Activated CD4-positive, alpha-beta T cell treated with anti-CD3 and anti-CD28 coated beads, Interleukin-2, amount 50 U/mL, for 24 hours (primary cell): ENCODE data around the gene TP53I13.

Experiments
- DNase-seq, 2 donors: peaks; one replicate each; pipeline ENCODE4 v3.0.0-alpha.2; 2020; ENCODE audit warnings: low read depth in 1 of 2, low spot score in 1 of 2

TP53I13 gene

DNA sequence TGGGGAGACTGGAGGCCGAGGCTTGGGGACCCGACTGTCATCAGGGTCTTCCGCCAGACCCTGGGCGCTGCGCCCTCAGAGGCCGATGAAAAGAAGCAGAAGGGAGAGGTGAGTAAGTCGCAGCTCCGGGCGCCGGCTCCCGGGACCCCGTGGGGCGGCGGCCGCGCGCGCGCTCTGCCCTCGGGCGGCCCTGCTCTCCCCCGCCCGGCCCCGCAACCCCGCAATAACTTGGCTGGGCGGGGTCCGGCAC is 1.3 kb upstream of the TP53I13 start:
- no peak for DNase-seq

- DNase-seq: peak; percentile 47 to 66
These were observed 759 bp upstream of the TP53I13 start for GRCh38 chr17:29567554-29568330.

GRCh38 chr17:29569245-29569950 is 897 bp downstream of the TP53I13 start:
- no peak for DNase-seq

DNA sequence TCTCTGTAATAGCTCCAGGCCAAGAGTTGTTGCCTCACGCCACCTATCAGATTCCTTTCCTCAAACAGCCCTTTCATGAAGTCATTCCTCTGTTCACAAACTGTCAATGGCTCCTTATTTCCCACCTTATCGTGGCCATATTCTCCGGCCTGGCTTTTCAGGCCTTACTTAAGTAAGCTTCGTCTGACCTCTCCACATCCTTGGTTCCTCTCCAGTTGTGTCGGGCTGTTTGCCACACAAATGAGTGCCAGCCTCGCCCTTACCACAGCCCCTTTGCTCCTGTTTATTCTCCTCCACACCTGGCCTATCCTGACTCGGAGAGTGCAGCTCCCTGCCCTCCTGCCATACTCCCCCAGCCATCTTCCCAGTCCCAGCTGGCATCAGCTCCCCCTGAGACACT is 2.0 kb downstream of the TP53I13 start:
- DNase-seq: no peak

- DNase-seq: no peak
These were observed 3.0 kb downstream of the TP53I13 start for GRCh38 chr17:29571486-29571882.

DNA sequence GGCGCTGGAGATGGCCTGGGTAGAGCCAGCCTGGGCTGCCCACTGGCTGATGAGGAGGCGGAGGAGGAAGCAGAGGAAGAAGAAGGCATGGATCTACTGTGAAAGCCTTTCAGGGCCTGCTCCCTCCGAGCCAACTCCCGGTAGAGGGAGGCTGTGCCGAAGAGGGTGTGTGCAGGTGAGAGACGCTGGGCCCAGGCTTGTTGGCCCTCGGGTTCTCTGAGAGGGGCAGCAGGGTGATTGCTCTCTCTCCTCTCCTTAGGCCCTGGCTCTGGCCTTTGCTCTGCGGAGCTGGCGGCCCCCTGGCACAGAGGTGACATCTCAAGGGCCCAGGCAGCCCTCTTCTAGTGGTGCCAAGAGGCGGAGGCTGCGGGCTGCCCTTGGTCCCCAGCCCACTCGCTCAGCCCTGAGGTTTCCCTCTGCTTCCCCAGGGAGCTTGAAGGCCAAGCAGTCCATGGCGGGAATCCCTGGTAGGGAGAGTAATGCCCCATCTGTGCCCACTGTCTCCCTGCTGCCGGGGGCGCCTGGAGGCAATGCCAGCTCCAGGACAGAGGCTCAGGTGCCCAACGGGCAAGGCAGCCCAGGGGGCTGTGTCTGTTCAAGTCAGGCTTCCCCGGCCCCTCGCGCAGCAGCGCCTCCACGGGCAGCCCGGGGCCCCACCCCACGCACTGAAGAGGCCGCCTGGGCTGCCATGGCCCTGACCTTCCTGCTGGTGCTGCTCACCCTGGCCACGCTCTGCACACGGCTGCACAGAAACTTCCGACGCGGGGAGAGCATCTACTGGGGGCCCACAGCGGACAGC is 3.6 kb downstream of the TP53I13 start:
- DNase-seq: no peak

GRCh38 chr17:29572691-29573557 is 4.4 kb downstream of the TP53I13 start:
- no peak for DNase-seq

GRCh38 chr17:29573558-29573869 is 5.0 kb downstream of the TP53I13 start:
- no peak for DNase-seq

- DNase-seq: no peak
These were observed 5.6 kb downstream of the TP53I13 start for GRCh38 chr17:29573871-29574731.

GRCh38 chr17:29574732-29575510 is 6.4 kb downstream of the TP53I13 start:
- DNase-seq: no peak

DNA sequence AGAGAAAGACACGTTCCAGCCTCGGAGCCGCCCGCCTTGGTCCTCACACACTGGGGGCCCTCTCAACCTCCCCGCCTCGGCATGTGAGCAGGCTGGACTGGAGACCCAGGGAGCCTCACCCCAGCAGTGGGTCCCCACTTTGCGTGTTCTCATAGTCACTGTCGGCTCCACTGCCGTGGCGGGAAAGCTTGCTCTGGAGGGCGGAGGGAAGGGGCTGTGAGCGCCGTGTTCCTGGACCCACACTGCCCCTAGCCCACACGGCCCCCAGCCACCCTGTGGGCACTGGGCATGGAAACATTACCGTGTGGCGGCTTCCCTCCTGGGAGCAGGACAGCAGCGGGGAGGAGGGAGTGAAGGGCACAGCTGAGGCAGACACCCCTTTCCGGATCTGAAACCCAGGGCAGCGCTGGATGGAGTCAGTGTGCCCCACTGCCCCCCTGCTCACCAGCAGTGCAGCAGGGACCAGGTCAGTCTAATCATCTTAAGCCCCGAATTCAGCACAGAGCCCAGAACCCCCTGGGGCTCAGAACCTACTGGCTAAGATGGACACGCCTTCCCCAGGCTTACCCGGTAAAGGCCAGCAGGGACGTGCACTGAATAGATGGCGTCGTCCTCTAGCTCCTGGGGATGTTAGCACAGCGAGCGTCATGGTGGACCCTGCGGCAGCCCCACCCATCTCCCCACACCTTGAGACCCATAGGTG is 7.2 kb downstream of the TP53I13 start:
- DNase-seq: no peak

GRCh38 chr17:29576214-29577000 is 7.9 kb downstream of the TP53I13 start:
- DNase-seq: no peak

DNA sequence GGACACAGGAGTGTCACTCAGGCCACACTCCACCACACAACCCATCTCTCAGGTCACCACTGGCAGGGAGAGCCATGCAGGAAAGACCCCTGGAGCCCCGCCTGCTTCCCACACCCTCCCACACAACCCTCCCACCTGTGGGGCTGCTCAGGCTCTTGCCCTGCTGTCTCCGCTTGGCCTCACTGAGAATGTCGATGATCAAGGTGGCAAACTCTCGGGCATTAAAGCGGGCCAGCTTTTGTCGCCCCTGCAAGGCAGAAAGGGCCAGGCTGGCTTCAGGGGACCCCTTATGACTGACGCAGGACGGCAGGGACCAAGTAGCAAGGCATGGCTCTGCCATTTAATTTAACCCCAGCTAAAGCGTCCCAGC is 8.5 kb downstream of the TP53I13 start:
- DNase-seq: no peak

DNA sequence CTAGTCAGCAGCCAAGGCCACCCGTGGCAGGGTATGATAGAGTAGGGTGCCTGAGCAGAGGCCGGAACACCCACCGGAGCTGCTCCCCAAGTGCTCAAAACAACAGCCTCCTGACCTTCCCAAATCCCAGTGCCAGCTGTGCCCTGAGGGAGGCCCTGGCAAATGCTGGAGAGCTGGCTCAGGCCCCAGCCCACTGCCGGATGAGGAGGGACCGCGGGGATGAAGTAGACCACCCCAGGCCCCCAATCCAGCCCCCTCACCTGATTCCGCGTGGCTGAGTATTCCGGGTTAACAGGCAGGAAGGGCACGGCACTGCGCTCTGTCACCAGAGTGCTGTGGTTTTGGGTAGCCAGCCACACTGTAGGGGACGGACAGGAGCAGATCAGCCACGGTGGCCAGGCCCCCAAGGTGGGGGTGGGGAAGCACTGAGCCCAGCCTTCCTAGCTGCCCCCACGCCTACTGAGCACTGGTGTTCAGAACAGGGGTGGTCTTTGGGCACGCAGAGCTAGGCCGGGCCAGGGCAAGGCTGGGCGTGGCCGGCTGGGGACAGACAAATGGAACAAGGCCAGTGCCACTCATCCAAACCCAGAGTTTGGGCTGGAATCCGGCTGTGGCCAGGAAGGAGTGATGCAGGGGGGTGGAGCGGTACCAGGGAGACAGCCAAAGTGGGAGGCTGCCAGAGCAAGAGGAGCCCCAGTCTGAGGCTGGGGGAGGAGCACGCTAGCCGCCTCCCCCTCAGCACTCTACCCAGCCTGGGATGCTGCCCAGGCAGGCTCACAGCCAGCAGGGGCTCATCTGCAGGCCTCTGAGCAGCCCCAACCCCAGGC is 9.1 kb downstream of the TP53I13 start:
- DNase-seq: no peak

DNA sequence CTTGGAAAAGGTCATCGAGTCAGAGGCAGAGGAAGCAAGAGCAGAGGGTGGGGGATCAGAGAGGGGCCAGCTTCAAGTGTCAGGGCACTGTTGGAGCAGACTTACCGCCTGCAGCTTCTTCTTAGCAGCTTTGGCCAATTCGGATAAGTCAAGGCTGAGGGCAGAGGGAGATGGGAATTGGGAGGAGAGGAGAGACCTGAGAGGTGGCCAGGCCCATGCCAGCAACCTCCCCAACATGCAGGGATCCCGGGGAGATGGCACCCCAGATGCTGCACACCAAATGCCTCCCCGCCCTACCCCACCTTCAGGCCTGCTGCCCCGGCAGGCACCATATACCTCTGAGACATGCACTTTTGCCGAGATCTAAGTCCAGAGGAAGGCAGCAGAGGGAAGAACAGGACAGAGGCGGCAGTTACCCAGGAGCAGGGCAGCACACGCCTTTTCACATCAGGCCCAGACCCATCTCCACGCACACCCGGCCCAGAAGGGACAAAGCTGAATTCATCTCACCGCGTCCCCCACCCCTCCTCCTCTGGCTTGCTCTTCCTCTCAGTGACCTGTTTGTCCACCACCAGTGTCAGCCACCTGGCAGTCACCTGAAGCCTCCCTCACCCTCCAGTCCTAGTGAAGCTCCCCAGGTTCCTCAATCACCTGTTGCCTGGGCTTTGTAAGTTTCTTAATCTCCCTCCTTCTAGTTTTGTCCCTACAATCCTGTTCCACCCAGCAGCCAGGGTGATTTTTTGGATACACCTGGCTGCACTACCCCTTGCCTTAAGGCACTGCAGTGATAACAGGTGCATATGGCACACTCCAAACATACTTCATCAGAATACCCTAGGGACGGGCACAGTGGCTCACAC is 10.4 kb downstream of the TP53I13 start:
- DNase-seq: no peak
